Stimulated activated CD4-positive, alpha-beta T cell treated with anti-CD3 and anti-CD28 coated beads, Interleukin-12 subunit alpha, Interleukin-12 subunit beta, amount 100 ng/mL, for 24 hours (primary cell): ENCODE data around the gene C10orf67.
"Not testable (repeated sequence)": the region's sequence is repeated elsewhere in the genome, so short reads cannot be mapped to it uniquely, and the experiment has no call there.

ENCODE experiments used
- DNase-seq, 2 experiments: peaks; one replicate each; pipeline ENCODE4 v3.0.0-alpha.2; 2020; ENCODE audit warnings: low read depth in 2 of 2

C10orf67 gene

GRCh38 chr10:23280419-23281043 lies 64.1 kb downstream of the C10orf67 start:
- DNase-seq, result no peak

GRCh38 chr10:23275355-23275754 lies 69.2 kb downstream of the C10orf67 start:
- no peak for DNase-seq

- not testable (repeated sequence) for DNase-seq
These were observed 70.4 kb downstream of the C10orf67 start for GRCh38 chr10:23274179-23274578.

GRCh38 chr10:23270531-23270930 lies 74.1 kb downstream of the C10orf67 start:
- DNase-seq, result no peak

- no peak for DNase-seq
These were observed 81.0 kb downstream of the C10orf67 start for GRCh38 chr10:23263441-23264164.

- DNase-seq, result no peak
These were observed 81.7 kb downstream of the C10orf67 start for GRCh38 chr10:23262928-23263327.

GRCh38 chr10:23258516-23258915 lies 86.1 kb downstream of the C10orf67 start:
- no peak for DNase-seq

- DNase-seq, result no peak
These were observed 90.8 kb downstream of the C10orf67 start for GRCh38 chr10:23253780-23254179.

- DNase-seq, result not testable (repeated sequence)
These were observed 91.7 kb downstream of the C10orf67 start for GRCh38 chr10:23252859-23253258.

GRCh38 chr10:23241779-23242178 lies 102.8 kb downstream of the C10orf67 start:
- not testable (repeated sequence) for DNase-seq

GRCh38 chr10:23238015-23238414 lies 106.6 kb downstream of the C10orf67 start:
- DNase-seq, result no peak

GRCh38 chr10:23230582-23230981 lies 114.0 kb downstream of the C10orf67 start:
- no peak for DNase-seq

GRCh38 chr10:23217471-23217870 lies 127.1 kb downstream of the C10orf67 start:
- DNase-seq, result no peak

GRCh38 chr10:23205972-23206642 lies 138.5 kb downstream of the C10orf67 start:
- no peak for DNase-seq

GRCh38 chr10:23204773-23205172 lies 139.8 kb downstream of the C10orf67 start:
- DNase-seq, result no peak

- DNase-seq, result no peak
These were observed 140.9 kb downstream of the C10orf67 start for GRCh38 chr10:23203369-23204325.

- DNase-seq, result no peak
These were observed 141.8 kb downstream of the C10orf67 start for GRCh38 chr10:23202779-23203178.

GRCh38 chr10:23201837-23202236 lies 142.8 kb downstream of the C10orf67 start:
- DNase-seq, result no peak

- DNase-seq, result no peak
These were observed 143.5 kb downstream of the C10orf67 start for GRCh38 chr10:23200997-23201652.

- DNase-seq, result no peak
These were observed 144.0 kb downstream of the C10orf67 start for GRCh38 chr10:23200586-23200985.
